Measurements from ENCODE around the gene SBF2. TPM values are rescaled to one million over a fixed set of nuclear protein-coding genes. Genes with fewer than 3 reads are reported as not detected.
A peak's percentile ranks its signal among the peaks of the same experiment; 100 is the strongest.
"Not testable (repeated sequence)": the region's sequence is repeated elsewhere in the genome, so short reads cannot be mapped to it uniquely, and the experiment has no call there.

The SBF2 gene
- total RNA-seq, 1 donor: 61.2 TPM

DNA sequence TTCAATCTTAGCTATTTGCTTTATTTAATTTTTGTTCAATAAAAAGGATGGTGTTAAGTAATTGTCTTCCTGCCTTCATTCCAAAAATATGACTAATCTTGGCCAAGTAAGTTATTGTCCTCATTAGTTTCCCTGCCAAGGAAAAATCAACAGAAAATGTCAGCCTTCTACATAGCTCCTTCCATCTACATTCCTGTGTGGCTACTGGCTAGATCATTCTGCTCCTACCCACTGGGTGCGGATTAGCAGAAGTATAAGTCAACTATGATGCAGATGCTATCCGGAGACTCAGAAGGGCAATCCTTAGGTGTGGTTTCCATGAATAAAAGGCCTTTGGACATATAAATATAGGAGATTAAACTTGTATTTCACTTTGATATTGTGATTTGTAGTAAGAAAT lies 154.4 kb downstream of the SBF2 start:
- H3K9me3 ChIP-seq (ENCODE audit: low read depth, low read length): no peaks in the 10 kb centered on the region
- H4K20me1 ChIP-seq (ENCODE audit: insufficient read depth, low read length): no peaks in the 10 kb centered on the region
- H3K4me2 ChIP-seq (ENCODE audit: insufficient read depth, low read length): peak overlapping the region; percentile 31
- no peaks in the 10 kb centered on the region for H3K27me3 ChIP-seq (ENCODE audit: insufficient read depth, low read length)
- DNase-seq (ENCODE audit: insufficient read length, low spot score, missing footprints): peak; percentile 93
- TF ChIP-seq CTCF (IDR thresholded peaks at IDR 0.05; ENCODE audit: extremely low read depth, low read depth, low read length): no peak
- no peak overlapping the region for H2AFZ ChIP-seq (ENCODE audit: low read length)
- peaks cover 12% of the 10 kb centered on the region for H3K4me1 ChIP-seq (ENCODE audit: insufficient read depth, low read length)
- no peaks in the 10 kb centered on the region for H3K36me3 ChIP-seq (ENCODE audit: insufficient read depth, low read length)
- no peak overlapping the region for H3K4me3 ChIP-seq (ENCODE audit: insufficient read depth, low read length)
- H3K27ac ChIP-seq (ENCODE audit: low read depth, low read length): peak overlapping the region; percentile 37
- peaks cover 12% of the 10 kb centered on the region for H3K79me2 ChIP-seq (ENCODE audit: insufficient read depth, low read length)

DNA sequence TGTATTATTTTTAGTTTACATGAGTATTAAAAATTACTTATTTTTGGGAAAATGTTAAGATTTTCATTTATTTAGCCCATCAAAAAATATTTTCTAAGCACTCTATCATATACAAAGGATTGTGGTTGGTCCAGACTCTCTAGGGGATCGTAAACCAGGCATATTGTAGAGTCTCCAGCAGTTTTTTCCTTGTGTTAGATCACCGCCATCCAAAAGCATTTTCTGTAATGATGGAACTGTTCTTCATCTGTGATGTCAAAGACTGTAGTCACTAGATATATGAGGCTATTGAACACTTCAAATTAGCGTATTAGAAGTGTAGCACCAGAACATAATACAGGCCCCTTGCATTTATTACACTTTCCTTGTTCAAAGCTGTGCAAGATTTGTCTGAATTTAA lies 154.9 kb downstream of the SBF2 start:
- no peaks in the 10 kb centered on the region for H3K9me3 ChIP-seq (ENCODE audit: low read depth, low read length)
- H2AFZ ChIP-seq (ENCODE audit: low read length): no peak overlapping the region
- H3K4me2 ChIP-seq (ENCODE audit: insufficient read depth, low read length): peak overlapping the region; percentile 31
- no peaks in the 10 kb centered on the region for H3K36me3 ChIP-seq (ENCODE audit: insufficient read depth, low read length)
- TF ChIP-seq CTCF (IDR thresholded peaks at IDR 0.05; ENCODE audit: extremely low read depth, low read depth, low read length): no peak
- H3K79me2 ChIP-seq (ENCODE audit: insufficient read depth, low read length): peaks cover 11% of the 10 kb centered on the region
- H3K4me3 ChIP-seq (ENCODE audit: insufficient read depth, low read length): no peak overlapping the region
- no peaks in the 10 kb centered on the region for H4K20me1 ChIP-seq (ENCODE audit: insufficient read depth, low read length)
- H3K27me3 ChIP-seq (ENCODE audit: insufficient read depth, low read length): no peaks in the 10 kb centered on the region
- DNase-seq (ENCODE audit: insufficient read length, low spot score, missing footprints): peak; percentile 65
- H3K4me1 ChIP-seq (ENCODE audit: insufficient read depth, low read length): peaks cover 12% of the 10 kb centered on the region
- no peak overlapping the region for H3K27ac ChIP-seq (ENCODE audit: low read depth, low read length)

GRCh38 chr11:10134975-10135481 lies 159.0 kb downstream of the SBF2 start:
- DNase-seq (ENCODE audit: insufficient read length, low spot score, missing footprints): no peak
- Histone ChIP-seq H3K4me1 (ENCODE audit: insufficient read depth, low read length) (peaks cover 9% of the 10 kb centered on the region), H3K36me3 (ENCODE audit: insufficient read depth, low read length) (no peaks in the 10 kb centered on the region), H3K27ac (ENCODE audit: low read depth, low read length) (no peak overlapping the region), H2AFZ (ENCODE audit: low read length) (no peak overlapping the region), H3K27me3 (ENCODE audit: insufficient read depth, low read length) (no peaks in the 10 kb centered on the region), H3K9me3 (ENCODE audit: low read depth, low read length) (no peaks in the 10 kb centered on the region), H3K79me2 (ENCODE audit: insufficient read depth, low read length) (peaks cover 3% of the 10 kb centered on the region), H3K4me2 (ENCODE audit: insufficient read depth, low read length) (no peak overlapping the region), H4K20me1 (ENCODE audit: insufficient read depth, low read length) (no peaks in the 10 kb centered on the region), H3K4me3 (ENCODE audit: insufficient read depth, low read length) (no peak overlapping the region)
- no peak for TF ChIP-seq CTCF (IDR thresholded peaks at IDR 0.05; ENCODE audit: extremely low read depth, low read depth, low read length)

DNA sequence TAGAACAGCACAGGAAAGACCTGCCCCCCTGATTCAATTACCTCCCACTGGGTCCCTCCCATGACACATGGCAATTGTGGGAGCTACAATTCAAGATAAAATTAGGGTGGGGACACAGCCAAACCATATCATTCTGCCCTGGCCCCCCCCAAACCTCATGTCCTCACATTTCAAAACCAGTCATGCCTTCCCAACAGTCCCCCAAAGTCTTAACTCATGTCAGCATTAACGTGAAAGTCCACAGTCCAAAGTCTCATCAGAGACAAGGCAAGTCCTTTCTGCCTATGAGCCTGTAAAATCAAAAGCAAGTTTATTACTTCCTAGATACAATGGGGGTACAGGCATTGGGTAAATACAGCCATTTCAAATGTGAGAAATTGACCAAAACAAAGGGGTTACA lies 159.8 kb downstream of the SBF2 start:
- H3K9me3 ChIP-seq (ENCODE audit: low read depth, low read length); H3K4me3 ChIP-seq (ENCODE audit: insufficient read depth, low read length); H3K27me3 ChIP-seq (ENCODE audit: insufficient read depth, low read length); H3K27ac ChIP-seq (ENCODE audit: low read depth, low read length); H3K36me3 ChIP-seq (ENCODE audit: insufficient read depth, low read length); DNase-seq (ENCODE audit: insufficient read length, low spot score, missing footprints); H3K79me2 ChIP-seq (ENCODE audit: insufficient read depth, low read length); H2AFZ ChIP-seq (ENCODE audit: low read length); H3K4me1 ChIP-seq (ENCODE audit: insufficient read depth, low read length); H4K20me1 ChIP-seq (ENCODE audit: insufficient read depth, low read length); H3K4me2 ChIP-seq (ENCODE audit: insufficient read depth, low read length): not testable (repeated sequence)

DNA sequence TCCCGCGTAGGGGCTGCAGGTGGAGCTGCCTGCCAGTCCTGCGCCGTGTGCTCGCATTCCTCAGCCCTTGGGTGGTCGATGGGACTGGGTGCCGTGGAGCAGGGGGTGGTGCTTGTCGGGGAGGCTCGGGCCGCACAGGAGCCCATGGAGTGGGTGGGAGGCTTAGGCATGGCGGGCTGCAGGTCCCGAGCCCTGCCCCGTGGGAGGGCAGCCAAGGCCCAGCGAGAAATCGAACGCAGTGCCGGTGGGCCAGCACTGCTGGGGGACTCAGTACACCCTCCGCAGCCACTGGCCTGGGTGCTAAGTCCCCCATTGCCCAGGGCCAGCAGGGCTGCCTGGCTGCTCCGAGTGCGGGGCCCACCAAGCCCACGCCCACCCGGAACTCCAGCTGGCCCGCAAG lies 160.8 kb downstream of the SBF2 start:
- H3K79me2 ChIP-seq (ENCODE audit: insufficient read depth, low read length); H3K27me3 ChIP-seq (ENCODE audit: insufficient read depth, low read length); DNase-seq (ENCODE audit: insufficient read length, low spot score, missing footprints); H3K27ac ChIP-seq (ENCODE audit: low read depth, low read length); H2AFZ ChIP-seq (ENCODE audit: low read length); H3K36me3 ChIP-seq (ENCODE audit: insufficient read depth, low read length); H3K4me2 ChIP-seq (ENCODE audit: insufficient read depth, low read length); H4K20me1 ChIP-seq (ENCODE audit: insufficient read depth, low read length); H3K9me3 ChIP-seq (ENCODE audit: low read depth, low read length); H3K4me3 ChIP-seq (ENCODE audit: insufficient read depth, low read length); H3K4me1 ChIP-seq (ENCODE audit: insufficient read depth, low read length): not testable (repeated sequence)

All from osteoblast (primary cell).